ENCODE data around the gene OR5W2.
"Not testable (repeated sequence)": the region's sequence is repeated elsewhere in the genome, so short reads cannot be mapped to it uniquely, and the experiment has no call there.

The OR5W2 gene

DNA sequence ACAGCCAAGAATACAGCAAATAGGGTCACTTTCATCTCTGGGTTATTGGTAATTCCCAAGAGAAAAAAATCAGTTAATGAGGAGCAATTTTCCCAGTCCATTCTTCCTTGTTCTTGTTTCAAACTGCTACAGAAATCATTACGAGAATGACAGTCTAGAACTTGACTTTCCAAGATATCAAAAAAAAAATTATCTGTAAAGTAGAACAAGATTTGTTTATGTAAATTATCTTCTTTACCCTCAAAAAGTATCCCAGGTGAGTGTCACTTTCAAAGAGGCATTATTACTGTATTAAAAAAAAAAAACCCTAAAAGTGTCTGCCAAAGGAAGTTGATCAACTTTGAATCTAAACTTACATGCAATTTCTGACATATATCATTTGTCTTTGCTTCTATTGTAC is at the start of gene OR5W2:
Gene OR5W2, minus strand, starts transcription at position 101 of the 400 bp plus-strand sequence. Its CDS starts 0 bp downstream, at position 101.
- no peak for DNase-seq

DNA sequence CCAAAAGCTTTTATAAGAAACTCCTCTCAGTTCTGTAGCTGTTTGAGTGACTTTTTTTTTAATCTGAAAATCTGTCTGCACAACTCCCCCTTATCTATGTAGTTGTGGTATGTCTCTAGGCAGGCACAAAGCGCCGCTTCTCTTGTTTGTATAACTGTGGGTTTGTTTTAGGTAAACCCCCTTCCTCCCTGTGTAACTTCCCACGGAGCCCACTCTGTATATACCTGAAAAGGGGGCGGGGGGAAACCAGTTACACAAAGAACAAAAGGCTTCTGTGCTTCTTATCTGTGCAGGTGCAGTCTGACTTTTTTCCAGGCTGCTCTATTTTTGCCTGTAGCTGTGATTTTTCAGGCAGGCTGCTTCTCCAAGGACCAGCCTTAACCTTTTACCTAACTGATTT is 42.1 kb upstream of the OR5W2 start:
- no peak for DNase-seq

DNA sequence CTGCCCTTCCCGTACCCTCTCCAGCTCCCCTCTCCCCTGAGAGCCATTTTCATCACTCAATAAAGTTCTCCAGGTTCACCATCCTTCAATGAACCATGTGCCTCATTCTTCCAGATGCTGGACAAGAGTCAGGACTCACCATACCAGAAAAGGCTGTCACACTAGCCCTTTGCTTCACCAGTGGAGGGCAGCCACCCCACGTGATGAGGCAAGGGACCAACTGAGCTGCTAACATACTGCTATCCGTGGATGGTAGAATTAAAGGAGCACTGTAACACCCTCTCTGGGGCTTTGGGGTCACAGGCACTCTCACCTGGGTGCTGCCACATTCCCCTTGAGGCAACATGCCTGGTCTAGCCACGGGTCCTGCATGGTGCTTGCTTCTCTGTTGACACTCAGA is 34.9 kb upstream of the OR5W2 start:
- DNase-seq: no peak

DNA sequence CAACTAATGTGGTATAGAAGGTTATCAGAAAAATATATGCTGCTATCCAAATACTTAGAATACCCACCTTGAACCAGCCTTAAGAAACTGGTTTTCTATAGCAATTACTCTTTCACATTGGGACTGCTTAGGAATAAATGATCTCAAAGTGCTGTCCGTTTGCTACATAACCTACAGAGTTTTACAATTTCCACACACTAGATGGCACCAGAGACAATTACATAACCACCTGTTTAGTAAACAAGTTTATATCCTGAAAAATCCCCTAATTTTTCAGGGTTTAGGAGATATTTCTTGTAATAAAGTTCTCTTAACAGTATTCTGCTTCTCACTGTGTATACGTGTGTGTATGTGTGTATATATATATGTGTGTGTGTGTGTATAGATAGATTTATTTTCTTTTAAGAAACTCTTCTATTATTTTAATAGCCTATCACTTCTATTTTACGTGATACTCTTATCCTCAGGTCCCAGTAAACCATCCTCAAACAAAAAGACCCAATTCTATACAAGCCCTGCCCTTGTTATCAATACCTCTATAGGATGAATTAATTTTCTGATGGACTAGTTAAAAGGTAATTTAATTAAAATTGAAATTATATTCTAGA is 28.5 kb upstream of the OR5W2 start:
- DNase-seq: no peak

DNA sequence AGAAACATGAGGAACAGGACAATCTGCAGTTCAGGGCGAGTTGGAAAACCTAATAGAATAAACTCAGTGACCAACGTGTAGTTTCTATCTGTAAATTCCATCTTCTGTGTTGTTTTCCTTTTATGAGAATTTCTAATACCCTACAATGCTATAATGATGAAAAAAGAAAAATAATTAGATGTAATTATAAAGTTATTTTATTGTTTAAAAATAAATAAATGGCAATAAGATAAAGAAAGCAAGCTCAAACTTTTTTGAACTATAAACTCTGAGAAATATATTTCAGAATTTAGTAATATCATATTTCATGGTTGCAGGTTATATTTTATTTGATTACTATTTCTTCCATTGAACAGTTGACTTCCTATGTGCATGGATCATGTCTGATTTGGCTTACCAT is 21.9 kb upstream of the OR5W2 start, which contains the start of gene OR5I1:
Gene OR5I1, minus strand, starts transcription at position 101 of the 400 bp plus-strand sequence. Its CDS starts 0 bp downstream, at position 101.
- DNase-seq: no peak

DNA sequence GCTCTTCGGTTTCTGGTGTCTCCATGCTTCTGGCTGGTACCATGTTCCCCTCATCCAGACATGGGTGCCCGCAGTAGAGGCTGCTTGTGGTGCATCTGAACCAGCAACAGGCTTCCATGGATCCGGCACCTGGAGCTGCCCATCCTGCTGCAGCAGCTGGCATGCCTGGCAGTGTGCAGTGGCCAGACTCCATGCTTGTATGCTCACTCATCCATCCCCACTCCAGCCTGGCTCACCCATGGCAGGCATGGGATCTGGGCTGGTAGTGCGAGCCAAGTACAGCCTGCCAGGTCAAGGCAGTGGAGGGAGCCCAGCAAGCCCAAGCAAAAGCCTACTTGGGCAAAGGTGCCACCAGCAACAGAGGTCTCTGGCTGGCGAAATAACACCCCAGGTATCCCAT is 6.2 kb upstream of the OR5W2 start:
- DNase-seq: no peak

DNA sequence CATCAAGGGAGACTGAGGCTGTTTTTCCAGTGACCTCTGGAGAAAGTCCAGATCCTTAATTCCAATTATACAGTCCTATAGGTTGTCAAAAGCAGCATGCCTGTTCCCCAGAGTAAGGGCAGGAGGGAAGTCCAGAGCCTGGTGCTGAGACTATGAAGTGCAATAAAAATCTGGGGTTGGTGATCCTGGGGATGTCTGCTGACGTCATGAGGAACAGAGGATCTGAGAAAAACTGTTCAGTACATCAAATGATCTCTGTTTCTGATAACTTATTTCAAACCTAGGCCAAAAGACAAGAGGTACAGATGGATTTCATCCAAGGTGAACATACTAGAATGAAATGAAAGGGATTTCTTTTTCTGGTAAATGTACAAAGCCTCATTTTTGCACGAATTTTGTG is 12.1 kb downstream of the OR5W2 start:
- no peak for DNase-seq

DNA sequence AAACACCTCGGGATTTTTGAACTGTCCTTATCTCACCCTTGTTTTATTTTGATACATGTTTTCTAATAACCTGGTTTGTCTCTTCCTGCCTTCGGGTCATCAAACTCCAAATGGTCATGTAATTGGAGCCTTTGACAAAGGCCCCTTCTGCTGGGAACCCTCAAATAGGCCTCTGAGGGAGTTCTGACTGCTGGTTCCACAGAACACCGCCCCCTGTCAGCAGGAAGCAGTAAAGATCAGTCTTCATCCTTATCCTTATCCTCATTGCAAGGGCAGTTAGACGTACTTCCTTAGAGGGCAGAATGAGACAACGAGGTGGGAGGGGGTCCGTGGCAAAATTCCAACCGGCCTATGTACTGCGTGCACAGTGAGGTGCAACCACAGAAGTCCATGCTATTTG is 19.2 kb downstream of the OR5W2 start:
- DNase-seq: no peak

DNA sequence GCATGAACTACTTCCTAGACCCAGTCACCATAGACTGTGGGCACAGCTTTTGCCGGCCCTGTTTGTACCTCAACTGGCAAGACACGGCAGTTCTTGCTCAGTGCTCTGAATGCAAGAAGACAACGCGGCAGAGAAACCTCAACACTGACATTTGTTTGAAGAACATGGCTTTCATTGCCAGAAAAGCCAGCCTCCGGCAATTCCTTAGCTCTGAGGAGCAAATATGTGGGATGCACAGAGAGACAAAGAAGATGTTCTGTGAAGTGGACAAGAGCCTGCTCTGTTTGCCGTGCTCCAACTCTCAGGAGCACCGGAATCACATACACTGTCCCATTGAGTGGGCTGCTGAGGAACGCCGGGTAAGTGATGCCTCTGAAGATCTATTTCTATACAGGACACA is 28.9 kb downstream of the OR5W2 start:
- not testable (repeated sequence) for DNase-seq

DNA sequence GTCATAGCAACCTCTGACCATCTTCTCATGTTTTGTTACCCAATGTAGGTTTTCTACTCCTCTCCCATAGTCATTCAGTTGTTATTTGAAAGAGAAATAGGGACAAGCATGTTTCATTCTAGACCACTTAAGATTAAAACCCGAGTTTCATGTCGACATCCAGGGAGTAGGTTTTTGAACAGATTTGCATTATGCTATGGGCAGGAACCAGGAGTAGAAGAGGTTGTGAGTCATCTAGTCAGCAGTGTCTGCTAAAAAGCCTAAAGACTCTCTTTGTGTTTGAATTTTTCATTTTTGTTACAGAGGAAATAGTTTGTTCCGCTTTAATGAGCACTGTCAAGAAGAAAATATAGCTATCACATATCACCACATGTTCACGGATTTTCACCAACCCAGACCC is 29.4 kb downstream of the OR5W2 start:
- DNase-seq: not testable (repeated sequence)

DNA sequence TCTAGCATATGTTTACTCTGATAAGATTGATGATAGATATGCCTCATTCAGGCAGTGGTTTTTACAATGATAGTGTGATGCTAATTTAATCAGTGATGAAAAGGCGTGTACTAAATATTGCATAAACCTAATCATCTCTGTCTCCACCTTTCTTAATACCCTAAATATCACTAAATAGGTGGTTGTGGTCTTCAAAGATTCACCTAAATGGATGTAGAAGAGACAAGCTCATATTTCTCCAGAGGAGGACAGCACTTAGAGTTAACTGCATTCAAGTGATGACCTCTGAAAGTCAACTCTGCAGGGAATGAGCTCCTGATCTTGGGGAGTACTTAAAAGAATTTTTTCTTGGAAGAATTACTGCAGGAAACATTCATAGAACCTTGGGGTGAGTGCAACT is 31.4 kb downstream of the OR5W2 start, which contains the start of gene TRIM51:
Gene TRIM51, plus strand, starts transcription at position 301 of the 400 bp plus-strand sequence. CDS start 2,132 bp downstream, outside the sequence.
- DNase-seq: not testable (repeated sequence)

DNA sequence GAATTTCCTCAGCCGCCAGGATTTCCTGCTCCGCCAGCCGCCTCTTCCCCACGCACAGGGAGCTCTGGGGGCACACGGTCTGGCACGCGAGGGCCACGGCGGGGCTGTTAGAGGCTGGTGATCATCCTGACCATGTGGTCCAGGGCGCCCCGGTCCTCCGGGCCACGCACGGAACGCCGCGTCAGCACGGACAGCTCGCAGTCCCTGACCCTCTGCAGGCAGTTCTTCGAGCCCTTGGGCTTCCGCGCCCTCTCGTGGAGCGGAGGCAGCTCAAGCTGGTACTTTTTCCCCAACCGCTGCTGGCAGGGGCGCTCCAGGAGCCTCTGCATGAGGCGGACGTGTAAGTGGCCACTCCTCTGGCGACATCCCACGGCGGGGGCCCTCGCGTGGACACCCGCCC is 41.2 kb downstream of the OR5W2 start:
- not testable (repeated sequence) for DNase-seq

DNA sequence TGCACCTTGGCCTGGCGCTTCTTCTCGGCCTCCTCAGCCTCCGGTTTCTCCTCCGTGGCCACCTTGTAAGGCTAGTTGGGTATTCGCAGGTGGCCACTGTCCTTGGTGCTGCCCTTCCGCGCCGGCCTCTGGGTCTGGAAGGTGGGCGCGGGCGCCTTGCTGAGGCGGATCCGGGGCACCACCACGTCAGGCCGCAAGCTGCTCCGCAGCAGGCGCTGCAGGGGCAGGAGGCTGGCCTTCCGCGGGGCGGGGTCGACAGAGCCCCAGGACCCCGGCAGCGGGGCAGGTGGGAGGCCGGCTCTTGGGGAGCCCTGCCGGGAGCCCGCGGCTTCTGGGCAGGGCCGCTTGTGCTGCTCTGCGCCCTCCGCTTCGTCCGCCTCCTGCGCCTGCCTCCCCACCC is 41.7 kb downstream of the OR5W2 start:
- not testable (repeated sequence) for DNase-seq

DNA sequence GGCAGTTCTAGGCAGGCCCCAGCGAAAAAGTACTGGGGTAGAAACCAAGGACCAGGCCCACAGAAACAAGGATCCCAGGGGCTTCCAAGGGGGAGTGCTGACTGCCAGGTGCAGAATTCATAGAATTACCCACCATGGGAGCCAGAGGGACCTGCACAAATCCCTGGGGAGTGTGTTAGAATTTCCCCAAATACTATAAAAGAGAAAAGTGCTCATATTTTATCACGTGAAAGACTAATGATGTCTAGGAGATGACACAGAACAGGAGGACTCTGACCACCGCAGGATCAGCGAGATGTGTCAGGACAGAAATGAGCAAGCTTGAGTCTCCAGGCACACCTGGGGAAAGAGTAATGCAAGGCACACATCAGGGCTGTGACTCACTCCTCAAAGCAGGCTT is 47.0 kb downstream of the OR5W2 start:
- DNase-seq: not testable (repeated sequence)

All from SHP77 treated with DMSO at 0.1 percent for 48 hours (cell line).